SU-DHL-6 (cell line): ENCODE measurements around the gene TRIM24.

Experiments used
- EZH2phosphoT487 ChIP-seq: fragments of 200-600 bp; sonication (generic), shearing (Covaris generic); conservative IDR thresholded peaks from 2 replicates; pipeline ENCODE4 v1.6.1; 2018; ENCODE audit warnings: mild to moderate bottlenecking, antibody characterized with exemption, low read length, moderate library complexity, mixed read lengths
- TF ChIP-seq, protein P1 (sequence below): fragments of 200-600 bp; sonication (generic); IDR thresholded peaks from one replicate; pipeline ENCODE4 v1.5.1; 2017; ENCODE audit warnings: antibody characterized with exemption, mild to moderate bottlenecking, low read length, moderate library complexity; ENCODE audit not compliant: insufficient read depth, poor library complexity, severe bottlenecking

DNA sequence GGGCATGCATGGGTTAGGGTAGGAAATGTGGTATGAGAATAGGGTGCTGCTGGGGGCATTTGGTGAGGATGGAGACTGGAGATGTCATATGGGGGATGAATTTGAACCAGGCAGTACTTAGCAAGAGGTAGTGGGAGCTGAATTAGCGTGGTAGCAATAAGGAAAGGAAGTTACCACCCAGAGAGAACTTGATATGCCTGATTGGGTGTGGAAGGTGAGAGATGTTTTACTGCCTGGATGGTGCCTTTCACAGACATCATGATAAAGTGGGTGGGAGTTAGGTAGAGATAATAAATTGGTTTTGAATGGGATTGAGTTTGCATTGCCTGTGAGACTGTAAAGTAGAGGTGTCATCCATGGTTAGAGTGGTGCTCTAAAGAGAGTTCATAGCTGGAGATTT is 46.7 kb downstream of the TRIM24 start:
- TF ChIP-seq, protein P1, sequence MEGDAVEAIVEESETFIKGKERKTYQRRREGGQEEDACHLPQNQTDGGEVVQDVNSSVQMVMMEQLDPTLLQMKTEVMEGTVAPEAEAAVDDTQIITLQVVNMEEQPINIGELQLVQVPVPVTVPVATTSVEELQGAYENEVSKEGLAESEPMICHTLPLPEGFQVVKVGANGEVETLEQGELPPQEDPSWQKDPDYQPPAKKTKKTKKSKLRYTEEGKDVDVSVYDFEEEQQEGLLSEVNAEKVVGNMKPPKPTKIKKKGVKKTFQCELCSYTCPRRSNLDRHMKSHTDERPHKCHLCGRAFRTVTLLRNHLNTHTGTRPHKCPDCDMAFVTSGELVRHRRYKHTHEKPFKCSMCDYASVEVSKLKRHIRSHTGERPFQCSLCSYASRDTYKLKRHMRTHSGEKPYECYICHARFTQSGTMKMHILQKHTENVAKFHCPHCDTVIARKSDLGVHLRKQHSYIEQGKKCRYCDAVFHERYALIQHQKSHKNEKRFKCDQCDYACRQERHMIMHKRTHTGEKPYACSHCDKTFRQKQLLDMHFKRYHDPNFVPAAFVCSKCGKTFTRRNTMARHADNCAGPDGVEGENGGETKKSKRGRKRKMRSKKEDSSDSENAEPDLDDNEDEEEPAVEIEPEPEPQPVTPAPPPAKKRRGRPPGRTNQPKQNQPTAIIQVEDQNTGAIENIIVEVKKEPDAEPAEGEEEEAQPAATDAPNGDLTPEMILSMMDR = no peak
- TF ChIP-seq EZH2phosphoT487 = no peak
